OCI-LY7 (cell line): ENCODE data around the gene DTWD2.
"Not testable (repeated sequence)": the region's sequence is repeated elsewhere in the genome, so short reads cannot be mapped to it uniquely, and the experiment has no call there.

ENCODE experiments used
- CTCF ChIP-seq: fragments of 200-600 bp; sonication (generic); conservative IDR thresholded peaks from 2 replicates; pipeline ENCODE4 v1.5.1; 2014; ENCODE audit warnings: mild to moderate bottlenecking, antibody characterized with exemption, low read length, moderate library complexity, mixed read lengths
- EZH2phosphoT487 ChIP-seq: fragments of 200-600 bp; sonication (generic); IDR thresholded peaks from 2 replicates; pipeline ENCODE4 v1.6.1; 2018; ENCODE audit warnings: low read depth, borderline replicate concordance, mild to moderate bottlenecking, mixed run types, antibody characterized with exemption, low read length, moderate library complexity, mixed read lengths

- not testable (repeated sequence) for TF ChIP-seq CTCF, EZH2phosphoT487
These were observed 36.0 kb downstream of the DTWD2 start for GRCh38 chr5:118952306-118952705.
